Pons (tissue), 1 donor: Measurements from ENCODE around the gene UBE2V1.
A peak's percentile ranks its signal among the peaks of the same experiment; 100 is the strongest.

Experiments
- DNase-seq: peaks from one replicate; pipeline ENCODE4 v3.0.0-alpha.2; 2016; ENCODE audit warnings: low spot score

The UBE2V1 gene

DNA sequence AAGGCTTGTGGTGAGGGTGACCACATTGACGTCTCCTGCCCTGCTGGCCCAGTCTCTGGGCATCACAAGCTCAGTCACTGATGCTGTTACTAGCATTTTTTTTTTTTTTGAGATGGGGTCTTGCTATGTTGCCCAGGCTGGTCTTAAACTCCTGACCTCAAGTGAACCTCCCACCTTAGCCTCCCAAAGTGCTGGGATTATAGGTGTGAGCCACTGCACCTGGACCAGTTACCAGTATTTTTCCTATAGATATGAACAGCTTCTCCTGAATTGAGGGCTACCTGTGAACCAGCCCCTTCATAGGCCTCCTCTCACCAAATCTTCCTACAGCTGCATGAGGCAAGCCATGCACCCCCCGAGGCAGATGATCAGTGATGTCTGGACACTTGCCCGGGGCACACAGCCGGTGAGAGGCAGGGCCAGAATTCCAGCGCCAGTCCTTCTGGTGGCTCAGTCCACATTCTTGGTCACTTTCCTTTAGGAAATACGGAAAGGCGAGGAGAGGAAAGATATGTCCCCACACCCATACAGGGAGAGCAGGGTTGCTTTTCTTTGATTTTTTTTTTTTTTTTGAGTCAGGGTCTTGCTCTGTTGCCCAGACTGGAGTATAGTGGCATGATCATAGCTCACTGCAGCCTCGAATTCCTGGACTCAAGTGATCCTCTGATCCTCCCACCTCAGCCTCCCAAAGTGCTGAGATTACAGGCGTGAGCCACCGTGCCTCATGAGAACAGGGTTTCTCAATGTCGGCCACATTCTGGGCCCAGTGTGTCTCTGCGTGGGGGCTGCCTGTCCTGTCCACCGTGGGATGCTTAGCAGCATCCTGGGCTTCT lies 50.7 kb downstream of the UBE2V1 start:
- DNase-seq = no peak

DNA sequence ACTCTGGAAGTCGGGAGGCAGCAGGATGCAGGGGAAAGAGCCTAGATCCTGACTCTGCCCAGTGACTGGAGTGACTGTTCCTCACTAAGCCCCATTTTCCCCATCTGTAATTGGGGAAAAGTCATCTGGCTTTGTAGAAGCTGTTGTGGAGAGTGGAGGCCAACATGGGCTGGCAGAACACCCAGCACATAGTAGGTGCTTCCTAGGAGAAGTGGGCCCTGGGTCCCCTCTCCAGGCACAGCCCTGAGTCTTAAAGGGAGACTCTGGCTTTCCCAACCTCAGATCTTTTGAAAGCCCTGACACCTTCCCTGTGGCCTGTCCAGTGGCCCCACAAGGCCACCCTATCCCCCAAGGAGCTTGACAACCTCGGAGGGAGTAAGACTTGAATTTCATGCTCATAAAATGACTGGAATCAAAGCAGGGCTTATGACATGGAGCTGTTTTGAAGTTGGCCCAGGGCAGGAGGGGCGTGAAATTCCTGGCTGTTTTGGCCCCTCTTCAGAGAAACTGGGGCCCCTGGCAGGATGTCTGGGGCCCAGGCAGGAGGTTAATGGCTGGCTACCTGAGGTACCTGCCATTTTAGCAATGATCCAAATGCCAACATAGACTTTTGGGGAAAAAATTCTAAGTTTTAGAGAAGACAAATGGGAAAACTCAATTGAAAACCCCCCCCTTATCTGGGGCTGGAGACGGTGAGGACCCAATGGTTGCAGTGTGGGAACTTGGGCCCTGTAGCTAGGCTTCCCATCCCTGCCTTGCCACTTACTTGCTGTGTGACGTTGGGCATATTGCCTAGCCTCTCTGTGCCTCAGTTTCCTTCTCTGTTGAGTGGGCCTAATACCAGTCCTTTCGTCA lies 51.6 kb downstream of the UBE2V1 start:
- DNase-seq = no peak

DNA sequence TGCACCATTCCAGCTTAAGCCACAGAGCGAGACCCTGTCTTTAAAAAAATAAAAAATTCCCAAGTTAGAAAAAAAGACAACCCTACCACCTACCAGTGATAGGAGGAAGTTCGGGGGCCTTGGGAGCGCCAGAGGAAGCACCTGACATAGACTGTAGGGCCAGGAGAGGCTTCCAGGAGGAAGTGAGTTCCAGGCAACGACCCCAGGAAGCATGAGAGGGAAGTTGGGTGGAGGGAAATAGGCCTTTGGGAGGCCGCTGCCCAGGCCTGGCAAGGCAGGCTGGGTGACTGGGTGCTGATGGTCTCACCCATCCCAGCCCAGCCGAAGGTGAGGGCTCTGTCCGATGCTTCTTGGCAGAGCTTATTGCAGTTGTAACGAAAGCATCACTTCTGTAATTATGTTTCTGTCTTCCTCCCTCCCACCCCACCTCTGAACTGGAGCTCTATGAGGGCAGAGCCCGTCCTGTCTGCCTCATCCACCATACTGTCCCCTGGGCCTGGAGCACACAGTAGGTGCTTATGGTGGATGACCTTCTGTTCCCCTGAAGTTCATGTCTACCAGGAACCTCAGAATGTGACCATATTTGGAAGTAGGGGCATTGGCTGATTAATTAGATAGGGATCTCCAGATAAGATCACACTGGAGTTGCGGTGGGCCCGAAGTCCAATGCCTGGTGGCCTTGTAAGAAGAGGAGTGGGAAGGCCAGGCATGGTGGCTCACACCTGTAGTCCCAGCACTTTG lies 54.1 kb downstream of the UBE2V1 start:
- no peak for DNase-seq

DNA sequence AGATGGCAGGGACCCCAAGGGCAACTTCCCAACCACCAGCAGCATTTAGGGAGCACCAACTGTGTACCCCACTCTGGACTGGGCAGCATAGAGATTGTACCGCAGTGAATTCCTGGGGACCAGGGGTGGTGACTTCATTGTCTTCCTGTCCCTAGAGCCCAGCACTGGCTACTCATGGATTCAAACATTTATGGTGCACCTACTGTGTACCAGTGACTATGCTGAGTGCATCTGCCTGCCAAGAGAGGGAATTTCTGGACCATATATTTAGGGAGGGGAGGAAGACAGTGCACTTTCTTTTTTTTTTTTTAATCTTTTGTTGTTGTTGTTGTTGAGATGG lies 55.3 kb downstream of the UBE2V1 start:
- no peak for DNase-seq

DNA sequence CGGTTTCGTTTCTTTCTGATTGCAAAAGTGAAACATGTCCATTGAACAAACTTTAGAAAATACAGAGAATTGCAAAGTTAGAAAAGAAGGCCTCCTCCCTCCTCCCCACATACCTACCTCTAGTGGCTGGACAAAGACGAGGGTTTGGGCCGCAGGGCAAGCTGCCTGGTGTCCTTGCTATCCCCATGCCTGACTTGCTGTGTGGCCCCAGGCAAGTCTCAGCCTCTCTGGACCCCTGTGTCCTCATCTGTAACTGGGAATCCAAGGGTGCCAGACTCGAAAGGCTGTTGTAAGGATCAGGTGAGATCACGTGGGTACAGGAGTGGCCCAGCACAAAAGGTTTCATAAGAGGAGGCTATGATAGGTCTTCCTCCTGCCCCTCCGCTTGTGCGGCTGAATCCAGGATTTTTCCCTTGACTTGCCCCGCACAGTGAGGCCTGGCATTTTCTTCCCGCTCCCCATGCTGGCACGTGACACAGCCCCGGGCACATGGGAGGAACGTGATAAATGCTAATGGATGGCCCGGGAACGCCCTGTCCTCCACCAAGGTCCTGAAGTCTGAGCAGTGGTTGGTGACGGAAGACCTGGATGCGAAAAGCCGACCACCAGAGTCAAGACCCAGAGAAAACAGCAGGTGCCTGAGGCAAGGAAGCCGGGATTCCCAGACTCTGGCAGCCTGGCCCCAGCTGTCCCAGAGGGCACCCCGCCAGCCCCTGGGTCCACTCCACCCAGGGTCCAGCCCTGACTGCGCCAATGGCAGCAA lies 55.8 kb downstream of the UBE2V1 start:
- DNase-seq = no peak

DNA sequence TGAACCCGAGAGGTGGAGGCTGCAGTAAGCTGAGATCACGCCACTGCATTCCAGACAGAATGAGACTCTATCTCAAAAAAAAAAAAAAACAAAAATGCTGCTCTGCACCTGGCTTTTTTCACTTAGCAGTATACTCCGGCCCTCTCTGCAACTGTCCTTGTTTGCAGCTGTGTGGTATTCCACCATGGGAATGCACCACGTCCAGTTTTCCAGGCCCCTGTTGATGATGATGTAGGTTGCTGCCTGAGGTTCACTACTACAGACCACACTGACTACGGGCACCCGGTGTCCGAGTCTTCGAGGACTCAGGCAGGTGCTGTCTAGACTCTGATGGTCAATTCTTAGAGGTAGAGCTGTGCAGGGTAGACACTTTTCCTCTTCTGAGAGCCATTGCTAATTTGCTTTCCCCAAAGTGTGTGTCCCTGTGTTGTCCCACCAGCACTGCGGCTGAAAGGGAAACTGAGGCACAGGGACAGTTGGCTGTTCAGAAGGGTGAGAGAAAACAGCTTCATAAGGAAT lies 56.5 kb downstream of the UBE2V1 start:
- DNase-seq = no peak

DNA sequence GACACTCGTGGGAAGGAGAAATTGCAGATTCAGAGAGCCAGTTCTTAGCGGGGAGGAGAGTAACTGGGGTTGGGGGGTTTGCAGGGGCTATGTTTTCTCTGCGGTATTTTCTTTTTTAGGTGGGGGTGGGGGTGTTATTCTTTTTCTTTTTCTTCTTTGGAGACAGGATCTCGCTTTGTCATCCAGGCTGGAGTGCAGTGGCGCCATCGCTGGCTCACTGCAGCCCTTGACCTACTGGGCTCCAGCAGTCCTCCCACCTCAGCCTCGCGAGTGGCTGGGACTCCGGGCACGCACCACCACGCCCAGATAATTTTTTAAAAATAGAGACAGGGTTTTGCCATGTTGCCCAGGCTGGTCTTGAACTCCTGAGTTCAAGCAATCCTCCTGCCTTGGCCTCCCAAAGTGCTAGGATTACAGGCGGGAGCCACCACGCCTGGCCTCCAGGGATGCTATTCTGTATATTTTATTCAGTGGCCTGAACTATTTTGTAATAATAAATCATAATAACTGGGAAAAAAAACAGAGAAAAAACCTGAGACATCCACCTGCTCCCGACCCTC lies 57.3 kb downstream of the UBE2V1 start:
- DNase-seq = no peak

DNA sequence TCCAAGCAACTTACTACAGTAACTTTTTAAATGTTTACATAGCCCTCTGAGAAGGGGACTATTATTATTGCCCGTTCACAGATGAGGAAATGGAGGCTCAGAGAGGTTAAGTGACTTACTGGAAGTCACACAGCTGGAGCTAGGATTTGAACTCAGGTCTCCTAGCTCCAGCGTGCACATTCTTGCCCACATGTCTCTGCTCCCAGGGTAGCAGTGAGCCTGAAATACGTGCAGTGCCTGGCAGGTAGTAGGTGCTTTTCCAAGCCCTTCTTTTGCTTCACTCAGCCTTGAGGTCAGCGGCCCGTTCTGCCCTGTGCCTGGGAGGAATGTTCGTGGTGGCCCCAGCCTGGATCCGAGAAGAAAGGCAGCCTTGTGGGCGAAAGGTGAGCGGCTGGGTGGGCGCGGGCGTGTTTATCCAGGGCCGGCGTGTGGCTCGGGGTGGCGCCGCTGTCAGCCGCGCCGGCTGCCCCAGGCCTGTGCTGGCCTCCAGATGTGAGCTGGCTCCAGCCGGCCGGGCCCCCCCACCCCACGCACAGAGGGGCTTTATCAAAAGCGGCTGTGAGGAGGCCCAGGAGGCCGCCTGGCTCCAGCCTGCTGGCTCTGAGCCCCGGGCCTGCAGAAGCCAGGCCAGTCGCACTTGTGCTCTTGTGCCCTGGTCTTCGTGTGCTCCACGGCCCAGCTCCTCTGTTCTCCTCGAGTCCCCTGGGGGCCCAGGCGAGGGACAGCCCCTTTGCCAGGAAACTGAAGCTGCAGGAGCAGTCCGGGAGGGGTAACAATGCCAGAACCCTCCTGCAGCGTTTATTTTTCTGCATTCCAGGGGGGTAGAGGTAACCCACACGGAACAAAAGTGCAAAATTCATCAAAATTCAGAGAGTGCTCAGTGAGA lies 58.1 kb downstream of the UBE2V1 start:
- peak; percentile 77 for DNase-seq

DNA sequence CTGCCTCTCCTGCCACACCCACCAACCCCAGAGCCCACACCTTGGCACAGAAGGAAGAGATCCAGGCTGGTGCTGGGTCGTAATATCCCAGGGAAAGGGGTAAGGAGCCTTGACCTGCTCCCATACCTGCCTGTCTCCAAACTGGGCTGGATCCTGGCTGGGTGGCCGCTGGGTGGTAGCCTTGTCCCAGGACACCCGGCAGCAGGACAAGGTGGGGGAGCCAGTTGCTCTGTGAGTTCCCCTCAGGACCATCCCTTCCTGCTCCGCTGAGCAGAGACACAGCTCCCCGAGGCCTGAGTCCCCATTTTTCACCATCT lies 58.8 kb downstream of the UBE2V1 start:
- DNase-seq = no peak

DNA sequence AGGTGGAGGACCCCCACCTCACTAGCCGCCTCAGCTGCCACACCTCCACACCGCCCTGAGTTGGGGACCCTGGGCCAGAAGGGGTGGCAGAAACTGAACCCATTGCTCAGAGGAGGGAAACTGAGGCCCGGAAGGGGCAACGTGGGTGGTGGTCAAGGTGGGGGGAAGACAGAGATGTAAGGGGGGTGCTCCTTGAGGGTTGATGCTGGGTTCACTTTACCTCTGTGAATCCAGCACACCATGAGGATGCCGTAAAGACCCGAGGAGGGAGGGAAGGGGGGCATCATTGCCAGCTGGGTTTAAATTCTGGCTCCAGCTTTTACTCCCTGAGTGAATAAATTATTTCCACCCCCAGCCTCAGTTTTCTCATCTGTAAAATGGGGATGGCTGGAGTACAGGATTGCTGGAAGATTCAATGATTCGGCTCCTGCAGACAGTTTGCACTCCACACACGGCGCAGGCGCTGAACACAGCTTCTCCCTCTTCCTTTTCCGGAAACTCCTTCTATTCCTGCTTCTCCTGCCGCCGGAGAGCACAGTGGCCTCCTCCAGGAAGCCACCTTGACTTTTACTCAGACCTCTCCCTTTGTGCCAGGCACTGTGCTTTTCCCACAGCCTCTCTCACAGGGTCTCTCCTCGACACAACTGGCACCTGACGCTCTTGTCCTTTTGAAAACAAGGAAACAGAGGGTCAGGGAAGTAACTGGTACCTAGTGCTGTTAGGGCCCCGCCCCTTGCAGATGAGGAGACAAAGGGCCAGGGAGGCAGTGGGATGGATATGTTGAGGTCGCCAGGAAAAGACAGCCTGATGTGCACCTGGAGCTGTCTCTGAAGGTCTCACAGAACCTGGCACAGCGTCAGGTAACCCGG lies 59.4 kb downstream of the UBE2V1 start:
- DNase-seq = no peak

DNA sequence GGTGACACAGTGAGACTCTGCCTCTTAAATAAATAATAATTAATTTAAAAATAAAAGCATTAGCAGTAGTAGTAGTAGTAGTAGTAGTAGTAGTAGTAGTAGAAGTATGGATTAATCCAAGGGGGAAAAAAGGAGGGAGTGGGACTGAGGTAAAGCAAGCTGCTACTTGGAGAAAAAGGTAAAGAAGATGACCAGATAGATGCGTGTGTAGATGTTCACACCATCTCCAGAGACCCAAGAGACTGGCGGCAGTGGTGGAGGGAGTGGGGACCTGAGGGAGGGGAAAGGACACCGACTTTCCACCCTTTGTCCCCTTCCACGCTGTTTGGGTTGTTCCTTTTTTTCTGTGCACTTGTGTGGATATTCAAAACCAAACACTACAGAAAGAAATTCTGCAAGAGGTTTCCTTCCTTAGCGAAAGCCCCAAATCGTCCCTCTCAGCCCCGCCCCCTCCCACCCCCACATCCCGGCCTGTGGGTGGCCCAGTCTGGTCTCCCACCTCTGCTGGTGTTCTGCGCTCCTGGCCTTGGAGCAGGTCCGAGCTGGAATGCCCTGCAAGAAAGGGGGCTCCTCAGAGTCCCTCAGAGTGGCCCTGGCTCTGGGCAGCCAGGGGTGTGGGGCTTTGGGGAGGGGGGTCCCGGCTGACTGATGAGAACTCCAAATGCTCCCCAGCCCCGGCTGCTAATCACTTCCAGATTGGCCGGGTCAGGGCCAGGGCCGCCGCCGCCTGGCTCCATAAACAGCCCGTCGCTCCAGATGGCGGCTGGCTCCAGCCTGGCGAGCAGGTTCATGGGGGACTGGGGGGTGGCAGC lies 60.2 kb downstream of the UBE2V1 start:
- no peak for DNase-seq

DNA sequence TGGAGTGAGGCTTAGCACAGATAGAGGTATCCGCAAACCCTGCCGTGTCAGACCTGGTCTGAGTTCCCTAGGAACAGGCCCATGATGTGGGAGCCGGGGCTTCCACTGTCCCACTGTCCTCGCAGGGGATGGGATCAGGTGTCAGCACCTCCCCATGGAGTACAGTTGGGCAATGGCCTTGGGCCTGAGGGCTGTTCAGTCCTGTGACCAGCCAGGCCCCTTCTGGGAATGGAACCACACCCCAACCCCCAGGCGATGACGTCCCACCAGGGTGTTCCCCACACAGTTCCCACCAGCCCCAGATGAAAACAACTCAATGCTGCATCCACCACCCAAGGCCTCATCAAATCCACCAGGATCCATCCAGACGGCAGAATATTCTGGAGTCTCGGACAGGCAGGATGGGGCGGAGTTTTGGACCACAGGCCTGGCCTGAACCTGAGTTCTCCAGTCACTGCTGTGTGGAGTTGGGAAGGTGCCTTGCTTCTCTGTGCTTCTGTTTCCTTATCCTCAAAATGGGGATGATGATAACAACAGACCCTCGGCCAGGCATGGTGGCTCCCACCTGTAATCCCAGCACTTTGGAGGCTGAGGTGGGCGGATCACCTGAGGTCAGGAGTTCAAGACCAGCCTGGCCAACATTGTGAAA lies 62.2 kb downstream of the UBE2V1 start:
- DNase-seq = no peak

DNA sequence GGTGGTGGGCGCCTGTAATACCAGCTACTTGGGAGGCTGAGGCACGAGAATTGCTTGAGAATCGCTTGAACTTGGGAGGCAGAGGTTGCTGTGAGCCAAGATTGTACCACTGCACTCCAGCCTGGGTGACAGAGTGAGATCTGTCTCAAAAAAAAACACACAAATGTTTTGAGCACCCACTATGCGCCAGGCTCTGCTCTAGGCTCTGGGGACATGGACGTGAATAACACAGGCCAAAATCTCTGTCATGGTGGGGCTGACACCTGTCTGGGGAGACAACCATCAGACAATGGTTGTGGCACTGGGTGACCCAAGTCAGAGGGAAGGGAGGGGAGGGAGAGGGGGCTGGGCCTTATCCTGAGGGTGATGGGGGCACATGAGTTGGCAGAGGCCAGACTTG lies 62.7 kb downstream of the UBE2V1 start:
- DNase-seq = no peak

DNA sequence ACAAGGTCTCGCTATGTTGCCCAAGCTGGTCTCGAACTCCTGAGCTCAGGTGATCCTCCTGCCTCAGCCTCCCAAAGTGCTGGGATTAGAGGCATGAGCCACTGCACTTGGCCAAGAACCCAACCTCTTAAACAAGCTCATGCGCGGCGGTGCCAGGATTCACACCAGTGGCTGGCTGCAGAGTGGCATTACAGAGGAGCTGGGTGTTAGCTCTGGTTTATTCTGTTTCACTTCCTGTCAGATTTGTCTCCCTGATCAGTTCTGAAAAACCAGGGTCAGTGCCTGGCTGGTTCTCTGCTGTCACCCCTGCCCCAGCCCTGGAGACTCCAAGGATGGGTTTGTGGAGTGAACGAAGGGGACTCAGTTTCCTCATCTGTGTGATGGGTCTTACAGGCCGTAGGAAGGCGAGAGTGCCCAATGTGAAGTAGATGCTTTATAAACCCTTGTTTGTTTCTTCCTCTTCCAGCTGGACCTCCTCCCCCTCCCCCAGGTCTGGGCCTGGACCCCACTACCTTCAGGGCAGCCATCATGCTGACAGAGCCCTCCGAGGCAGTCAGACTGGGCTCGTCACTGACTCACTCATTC lies 63.4 kb downstream of the UBE2V1 start:
- DNase-seq = no peak

DNA sequence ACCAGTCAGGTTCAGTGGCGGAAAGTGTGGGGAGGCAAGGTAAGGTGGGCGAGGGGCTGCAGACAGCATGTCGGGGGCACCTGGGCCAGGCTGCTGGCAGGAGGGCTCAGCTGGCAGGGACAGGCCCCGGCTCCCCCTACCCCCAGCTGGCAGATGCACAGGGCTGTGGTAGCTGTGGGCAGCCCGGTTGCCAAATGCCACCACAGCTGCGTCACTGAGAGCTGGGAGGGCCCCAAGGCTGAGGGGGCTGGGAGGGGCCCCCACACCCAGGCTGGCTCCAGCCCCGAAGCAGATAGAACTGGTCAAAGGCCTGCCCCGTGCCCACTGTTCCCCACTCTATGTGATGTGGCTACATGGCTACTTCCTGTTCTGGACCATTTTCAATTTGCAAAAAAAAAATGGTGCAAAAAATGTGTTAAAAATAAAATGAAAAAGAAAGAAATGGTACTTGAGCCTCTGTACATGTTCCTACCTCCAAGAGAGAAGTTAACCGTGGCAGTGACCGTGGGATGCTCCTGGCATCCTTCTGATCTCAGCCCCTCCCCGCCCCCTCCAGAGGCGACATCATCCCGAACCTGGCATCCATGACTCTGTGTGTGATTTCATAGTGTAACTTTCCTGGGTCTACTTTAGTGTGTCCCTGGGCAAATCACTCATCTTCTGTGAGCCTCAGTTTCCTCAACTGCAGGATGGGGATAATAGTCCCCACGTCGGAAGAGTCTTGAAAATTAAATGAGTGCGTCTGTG lies 64.4 kb downstream of the UBE2V1 start:
- DNase-seq = no peak

DNA sequence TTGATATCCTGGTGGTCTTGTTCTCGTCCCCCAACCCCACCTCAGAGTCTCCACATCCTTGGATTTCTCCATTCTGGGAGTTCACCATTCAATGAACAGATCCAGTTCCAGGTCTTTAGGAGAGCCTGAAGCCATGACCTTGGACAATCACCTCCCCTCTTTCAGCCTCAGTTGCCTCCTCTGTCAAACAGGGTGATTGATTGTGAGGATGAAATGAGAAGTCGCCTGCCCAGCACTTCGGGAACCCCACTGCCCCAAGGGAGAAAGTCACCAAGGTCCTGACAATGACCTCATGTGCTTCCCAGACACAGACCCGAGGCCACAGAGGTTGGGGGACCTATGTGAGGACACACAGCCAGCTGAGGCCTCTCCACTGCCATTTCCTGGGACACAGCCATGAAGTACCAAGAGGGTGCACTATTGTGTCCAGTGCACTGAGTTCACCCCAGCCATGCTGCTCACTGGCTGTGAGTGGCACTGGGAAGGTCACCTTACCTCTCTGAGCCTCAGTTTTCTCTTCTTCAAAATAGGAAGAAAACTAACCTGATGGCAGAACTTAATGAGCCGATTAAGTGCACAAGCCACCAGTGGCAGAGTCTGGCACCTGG lies 68.5 kb downstream of the UBE2V1 start:
- DNase-seq = no peak
